ENCODE measurements around the gene SULT1E1. TPM values are rescaled to one million over a fixed set of nuclear protein-coding genes. Genes with fewer than 3 reads are reported as not detected.

SULT1E1 gene
- total RNA-seq, 2 experiments from 2014 or later = not detected

- Mint-ChIP-seq H3K4me3 (no peak overlapping the region), H3K27me3 (no peaks in the 10 kb centered on the region), H3K27ac (no peak overlapping the region), H3K9me3 (peaks cover 8% of the 10 kb centered on the region), H3K36me3 (peaks cover 3% of the 10 kb centered on the region), H3K4me1 (no peaks in the 10 kb centered on the region)
- no peak for ATAC-seq (ENCODE audit: low read depth)
- DNase-seq = no peak
- POLR2A ChIA-PET = no interaction called here
Measured at GRCh38 chr4:69811166-69811565, 48.8 kb downstream of the SULT1E1 start.

- POLR2A ChIA-PET = no interaction called here
- H3K4me1 Mint-ChIP-seq = no peaks in the 10 kb centered on the region
- H3K36me3 Mint-ChIP-seq = no peaks in the 10 kb centered on the region
- ATAC-seq (ENCODE audit: low read depth) (no peak), DNase-seq (no peak)
- H3K4me3 Mint-ChIP-seq = no peak overlapping the region
- no peak overlapping the region for H3K27ac Mint-ChIP-seq
- peaks cover 1% of the 10 kb centered on the region for H3K9me3 Mint-ChIP-seq
- H3K27me3 Mint-ChIP-seq = peaks cover 5% of the 10 kb centered on the region
Measured at GRCh38 chr4:69800599-69800998, 59.3 kb downstream of the SULT1E1 start.

- H3K27me3 Mint-ChIP-seq = peaks cover 5% of the 10 kb centered on the region
- POLR2A ChIA-PET = no interaction called here
- no peak for ATAC-seq (ENCODE audit: low read depth)
- H3K4me3 Mint-ChIP-seq = no peak overlapping the region
- DNase-seq = no peak
- no peaks in the 10 kb centered on the region for H3K4me1 Mint-ChIP-seq
- no peak overlapping the region for H3K27ac Mint-ChIP-seq
- no peaks in the 10 kb centered on the region for H3K36me3 Mint-ChIP-seq
- H3K9me3 Mint-ChIP-seq = peaks cover 1% of the 10 kb centered on the region
Measured at GRCh38 chr4:69799337-69799736, 60.6 kb downstream of the SULT1E1 start.

GRCh38 chr4:69793732-69794131 is 66.2 kb downstream of the SULT1E1 start:
- H3K27me3 Mint-ChIP-seq = no peaks in the 10 kb centered on the region
- no peak for ATAC-seq (ENCODE audit: low read depth)
- no peak overlapping the region for H3K27ac Mint-ChIP-seq
- H3K36me3 Mint-ChIP-seq = no peaks in the 10 kb centered on the region
- POLR2A ChIA-PET = no interaction called here
- no peak for DNase-seq
- no peak overlapping the region for H3K4me3 Mint-ChIP-seq
- H3K4me1 Mint-ChIP-seq = no peaks in the 10 kb centered on the region
- H3K9me3 Mint-ChIP-seq = peaks cover 1% of the 10 kb centered on the region

Other genes with a start within 250 kb of the SULT1E1 start
- not detected for gene UGT2A2, start 220.5 kb downstream of the SULT1E1 start, total RNA-seq
- not detected for gene UGT2A1, start 206.9 kb downstream of the SULT1E1 start, total RNA-seq
- gene SULT1B1, start 99.5 kb downstream of the SULT1E1 start, total RNA-seq = 1 to 10 TPM; 2.0 to 2.8 TPM
- not detected for gene CSN1S1, start 70.9 kb upstream of the SULT1E1 start, total RNA-seq
- gene CSN2, start 105.6 kb upstream of the SULT1E1 start, total RNA-seq = not detected
- not detected for gene STATH, start 135.8 kb upstream of the SULT1E1 start, total RNA-seq
- not detected for gene HTN3, start 168.3 kb upstream of the SULT1E1 start, total RNA-seq
- not detected for gene HTN1, start 190.3 kb upstream of the SULT1E1 start, total RNA-seq